NCI-H187 (cell line): ENCODE measurements around the gene DNAH17.

Experiments used
- DNase-seq, 2 experiments: peaks; one replicate each; lab custom pipeline; 2025; lab: John Stamatoyannopoulos, UW

DNAH17 gene

DNA sequence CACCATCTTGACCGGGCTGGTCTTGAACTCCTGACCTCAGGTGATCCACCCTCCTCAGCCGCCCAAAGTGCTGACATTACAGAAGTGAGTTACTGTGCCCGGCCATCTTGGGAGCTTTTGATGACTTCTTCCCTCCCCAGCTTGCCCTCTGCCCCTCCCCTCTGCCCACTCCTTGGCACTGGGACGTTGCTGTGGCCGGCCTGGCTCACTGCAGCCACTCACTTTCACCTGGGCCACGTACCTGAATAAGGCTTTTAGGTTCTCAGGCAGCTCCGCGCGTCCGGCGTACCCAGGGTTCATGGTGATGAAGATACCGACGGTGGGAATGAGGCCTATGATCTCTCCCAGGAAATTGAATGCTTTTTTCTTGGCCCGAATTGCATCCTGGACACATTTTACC lies 81.6 kb downstream of the DNAH17 start:
- no peak for DNase-seq

- DNase-seq: no peak
These were observed 82.4 kb downstream of the DNAH17 start for GRCh38 chr17:78494696-78495330.

DNA sequence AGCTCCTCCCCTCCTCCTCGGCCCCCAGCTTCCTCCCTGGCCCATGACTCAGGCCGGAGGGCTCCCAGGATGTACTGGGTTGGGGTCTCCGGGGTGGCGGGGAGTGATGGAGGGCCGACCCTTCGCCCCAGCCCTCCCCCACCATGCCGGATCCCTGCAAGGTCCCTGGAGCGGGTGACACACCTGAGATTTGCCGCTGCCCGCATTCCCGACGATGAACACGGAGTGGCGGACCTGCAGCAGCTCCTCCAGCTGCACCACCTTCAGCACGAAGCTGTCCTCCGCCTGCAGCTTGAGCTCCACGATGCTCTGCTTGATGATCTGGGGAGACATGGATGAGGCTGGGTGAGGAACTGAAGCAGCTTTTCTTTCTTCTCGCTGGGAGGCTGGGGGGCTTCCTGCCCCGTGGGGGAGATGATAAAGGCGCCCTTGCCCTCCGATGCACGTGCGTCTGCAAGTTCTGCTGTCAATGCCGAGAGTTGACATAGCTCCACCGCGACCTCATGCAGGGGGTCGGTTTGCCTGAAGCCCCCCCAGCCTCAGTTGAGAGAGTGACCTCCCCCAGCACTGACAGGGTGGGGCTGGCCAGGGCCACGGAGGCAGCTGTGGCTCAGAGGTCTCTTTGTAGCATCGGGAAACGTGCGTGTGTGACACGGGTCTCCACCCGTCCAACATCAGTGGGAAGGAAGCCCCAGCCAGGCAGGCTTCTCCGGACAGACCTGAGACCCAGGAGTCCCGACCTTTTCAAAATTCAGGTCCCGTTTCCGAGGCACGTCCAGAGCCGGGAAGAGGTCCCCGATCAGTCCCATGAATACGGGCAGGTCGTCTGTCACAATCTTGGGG lies 83.1 kb downstream of the DNAH17 start:
- DNase-seq: no peak

DNA sequence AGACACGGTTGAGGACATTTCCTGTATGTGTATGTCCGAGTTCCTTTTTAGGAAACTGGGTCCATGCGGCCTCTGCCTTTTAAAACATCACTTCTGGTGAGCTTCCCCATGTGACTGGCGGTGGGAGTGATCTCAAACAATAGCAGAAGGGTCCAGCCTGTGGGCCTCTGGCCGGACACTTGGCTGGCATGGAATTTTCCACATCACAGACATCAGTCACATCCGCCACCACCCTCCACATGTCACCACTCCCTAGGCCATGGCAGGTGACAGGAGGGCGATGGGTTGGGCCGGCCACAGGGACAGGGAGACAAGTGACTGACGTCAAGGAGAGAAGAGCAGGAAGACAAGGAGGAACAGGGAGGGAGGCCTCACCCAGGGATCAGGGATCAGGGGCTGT lies 83.7 kb downstream of the DNAH17 start:
- DNase-seq: no peak

- no peak for DNase-seq
These were observed 84.9 kb downstream of the DNAH17 start for GRCh38 chr17:78492116-78492799.

- DNase-seq: no peak
These were observed 85.7 kb downstream of the DNAH17 start for GRCh38 chr17:78491236-78492115.

DNA sequence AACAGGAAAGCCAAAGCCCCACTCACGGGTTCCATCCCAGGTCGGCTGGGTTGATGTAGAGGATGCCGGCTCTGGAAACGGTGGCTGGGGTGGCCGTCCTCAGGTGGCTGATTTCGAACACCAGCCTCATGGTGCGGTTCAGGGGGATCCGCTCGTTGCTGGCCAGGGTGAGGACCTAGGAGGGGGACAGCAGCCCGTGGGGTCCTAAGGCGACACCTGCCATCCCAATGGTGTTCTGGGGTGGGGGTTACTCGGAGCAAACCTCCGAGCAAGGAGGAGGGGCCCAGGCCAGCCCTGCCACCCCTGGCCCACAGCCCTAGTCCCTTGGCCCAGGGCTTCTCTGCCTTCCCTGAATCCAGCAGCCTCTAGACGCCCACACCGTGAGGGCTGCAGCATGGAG lies 86.5 kb downstream of the DNAH17 start:
- DNase-seq: no peak

GRCh38 chr17:78490156-78490555 lies 87.0 kb downstream of the DNAH17 start:
- DNase-seq: no peak

DNA sequence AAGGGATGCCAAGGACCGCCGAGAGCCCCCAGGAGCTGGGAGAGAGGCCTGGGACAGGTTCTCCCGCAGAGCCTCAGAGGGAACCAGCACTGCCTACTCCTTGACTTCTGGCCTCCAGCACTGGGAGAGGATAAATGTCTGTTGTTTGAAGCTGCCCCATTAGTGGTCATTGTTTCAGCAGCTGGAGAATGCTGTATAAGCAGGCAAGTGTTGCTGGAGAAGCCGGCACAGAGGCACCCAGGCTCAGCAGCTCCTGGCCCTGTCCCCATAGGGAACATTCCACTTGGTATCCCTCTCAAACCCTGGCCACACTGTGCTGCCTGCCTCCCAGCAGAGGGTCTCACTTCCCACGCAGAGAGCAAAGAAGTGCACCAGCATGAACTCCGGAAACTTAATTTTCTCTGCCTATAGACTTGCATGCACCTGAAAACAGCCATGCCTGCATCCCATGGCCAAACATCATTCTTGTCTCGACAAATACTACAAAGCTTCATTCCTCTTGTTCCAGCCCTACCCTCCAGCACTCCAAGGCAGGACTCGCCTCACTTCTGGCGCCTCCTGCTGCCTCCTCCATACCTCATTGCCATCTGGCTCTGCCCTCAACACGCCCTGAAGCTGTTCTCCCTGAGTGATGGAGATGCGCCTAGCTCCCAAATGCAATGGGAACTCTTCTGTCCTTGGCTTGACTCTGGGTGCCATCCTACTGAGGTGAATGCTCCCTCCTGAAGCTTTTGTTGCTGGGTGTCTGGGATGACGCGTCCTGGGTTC lies 88.1 kb downstream of the DNAH17 start:
- no peak for DNase-seq

DNA sequence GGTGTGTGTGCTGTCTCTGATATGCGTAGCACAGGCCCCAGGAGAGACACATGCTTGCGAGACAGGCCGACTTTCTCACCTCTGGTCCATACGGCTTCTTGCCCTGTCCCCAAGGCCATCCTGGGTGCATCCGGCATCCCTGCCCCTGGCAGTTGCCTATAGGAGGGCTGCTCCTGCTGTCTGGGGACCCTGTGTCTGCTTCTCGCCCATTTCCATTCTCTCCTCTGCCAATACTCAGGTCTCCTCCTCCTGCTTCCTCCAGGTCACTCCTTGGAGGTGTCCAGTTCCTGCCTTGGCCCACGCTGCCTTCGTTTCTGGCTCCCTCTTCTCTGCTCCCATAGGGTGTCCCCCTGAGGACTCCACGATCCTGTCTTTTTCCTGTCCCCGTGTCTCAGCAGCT lies 89.0 kb downstream of the DNAH17 start:
- no peak for DNase-seq

GRCh38 chr17:78486946-78487680 lies 90.1 kb downstream of the DNAH17 start:
- DNase-seq: no peak

DNA sequence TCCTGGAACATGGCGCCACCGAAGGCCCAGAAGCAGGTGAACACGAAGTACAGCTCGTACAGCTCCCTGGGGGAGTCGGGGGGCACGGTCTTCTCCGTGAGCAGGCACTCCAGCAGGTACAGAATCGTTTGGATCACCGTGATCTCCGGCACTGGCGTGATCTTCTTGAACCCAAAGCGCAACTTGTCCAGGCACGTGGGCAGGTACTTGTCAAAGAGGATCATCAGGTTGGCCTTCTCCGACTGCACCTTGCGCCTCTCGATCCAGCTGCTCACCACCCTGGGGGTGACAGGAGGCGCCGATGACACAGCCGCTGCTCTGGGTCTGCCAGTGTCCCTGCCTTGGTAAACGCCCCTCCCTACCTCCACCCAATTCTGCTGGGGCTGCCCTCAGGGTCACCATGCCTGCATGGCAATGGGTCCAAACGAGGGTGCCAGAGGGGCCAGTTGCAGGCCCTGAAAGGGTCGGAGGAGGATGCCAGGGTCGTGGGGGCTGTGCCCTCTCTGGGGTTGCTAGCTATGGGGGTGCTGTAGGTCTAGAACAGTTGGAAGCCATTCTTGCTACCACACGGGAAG lies 90.9 kb downstream of the DNAH17 start:
- no peak for DNase-seq

- no peak for DNase-seq
These were observed 91.7 kb downstream of the DNAH17 start for GRCh38 chr17:78485290-78486168.

DNA sequence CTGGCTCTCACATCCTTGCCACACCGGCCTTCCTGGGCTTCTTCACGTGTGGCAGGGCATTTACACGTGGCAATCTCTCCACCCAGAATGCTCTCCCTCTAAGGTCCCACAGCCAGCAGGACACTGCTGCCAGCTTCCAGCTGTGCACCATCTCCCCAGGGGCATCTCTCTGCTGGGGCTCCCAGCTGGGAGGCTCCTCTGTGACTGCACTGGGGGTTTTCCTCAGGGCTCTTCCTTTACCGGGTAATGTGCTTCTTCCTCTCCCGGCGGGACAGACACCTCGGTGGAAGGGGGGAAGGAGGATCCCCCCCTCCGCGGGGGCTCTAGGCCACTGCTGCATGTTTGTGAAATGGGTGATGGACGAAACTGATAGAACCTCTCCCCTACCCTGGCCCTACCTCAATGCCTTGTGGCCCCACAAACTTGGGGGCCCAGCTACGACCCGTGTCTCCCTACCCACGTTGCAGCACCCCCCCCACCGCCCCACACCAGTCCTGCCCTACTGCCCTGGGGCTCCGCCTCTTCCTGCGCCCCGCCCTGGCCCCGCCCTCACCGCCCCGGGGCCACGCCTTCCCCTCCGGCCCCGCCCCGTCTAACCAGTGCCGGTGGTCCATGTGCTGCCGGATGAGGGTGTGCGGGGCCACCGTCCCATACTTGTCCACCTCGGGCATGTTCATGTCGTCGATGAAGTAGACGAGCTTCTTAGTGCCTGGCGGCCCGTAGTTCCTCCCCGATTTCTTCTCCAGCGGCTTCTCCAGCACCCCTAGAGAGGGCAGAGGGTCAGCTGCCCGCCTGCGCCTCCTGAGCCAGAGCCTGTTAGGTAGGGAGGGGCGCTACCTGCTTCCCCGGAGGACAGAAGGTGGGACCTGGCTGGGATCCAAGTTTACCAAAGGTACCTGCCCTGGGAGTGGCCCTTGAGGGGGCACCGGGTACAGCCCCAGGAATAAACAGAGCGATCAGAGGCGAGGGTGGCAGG lies 92.6 kb downstream of the DNAH17 start:
- peak in 1 of 2 experiments; percentile 22 for DNase-seq

DNA sequence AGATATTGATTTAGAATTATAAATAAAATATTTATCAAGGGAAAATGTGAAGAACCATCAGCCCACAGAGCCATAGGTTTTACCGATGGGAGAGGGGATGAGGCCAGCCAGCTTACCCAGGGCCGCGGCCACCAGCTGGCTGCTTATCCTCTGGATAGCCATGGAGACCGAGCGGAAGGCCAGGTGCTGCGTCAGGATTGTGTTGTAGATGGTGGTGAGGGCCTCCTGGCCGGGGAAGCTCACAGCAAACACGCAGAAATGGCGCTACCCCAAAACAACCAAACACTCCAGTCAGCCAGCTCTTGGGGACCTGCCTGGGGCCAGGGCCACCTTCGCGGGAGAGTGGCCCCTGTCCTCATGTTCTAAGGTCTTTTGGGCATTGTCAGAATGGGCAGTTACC lies 97.8 kb downstream of the DNAH17 start:
- no peak for DNase-seq

GRCh38 chr17:78478757-78479297 lies 98.4 kb downstream of the DNAH17 start:
- no peak for DNase-seq

DNA sequence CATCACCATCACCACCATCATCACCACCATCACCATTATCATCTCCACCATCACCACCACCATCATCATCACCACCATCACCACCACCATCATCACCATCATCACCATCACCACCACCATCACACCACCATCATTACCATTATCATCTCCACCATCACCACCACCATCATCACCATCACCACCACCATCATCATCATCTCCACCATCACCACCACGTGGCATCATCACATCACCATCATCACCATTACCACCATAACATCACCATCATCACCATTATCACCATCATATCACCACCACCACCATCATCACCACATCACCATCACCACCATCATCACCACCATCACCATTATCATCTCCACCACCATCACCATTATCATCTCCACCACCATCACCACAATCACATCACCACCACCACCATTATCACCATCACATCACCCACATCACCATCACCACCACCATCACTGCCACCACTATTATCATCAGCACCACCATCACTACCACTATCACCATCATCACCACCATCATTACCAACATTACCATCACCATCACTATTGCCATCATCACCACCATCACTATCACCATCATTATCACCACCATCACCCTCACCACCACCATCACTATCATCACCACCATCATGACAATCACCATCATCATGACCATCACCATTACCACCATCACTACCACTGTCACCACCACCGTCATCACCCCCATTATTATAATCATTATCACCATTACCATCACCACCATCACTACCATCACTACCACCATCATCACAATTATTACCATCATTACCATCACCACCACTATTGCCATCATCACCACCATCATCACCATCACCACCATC lies 99.1 kb downstream of the DNAH17 start:
- no peak for DNase-seq
